Liver (tissue), 9 donors: ENCODE measurements around the gene TMEM115. TPM values are rescaled to one million over a fixed set of nuclear protein-coding genes. Genes with fewer than 3 reads are reported as not detected.

Experiments
- DNase-seq: peaks from one replicate; pipeline ENCODE4 v3.0.0-alpha.2; 2017; ENCODE audit warnings: low spot score
- H3K27ac ChIP-seq, 2 donors: one replicate each; pipeline ENCODE4 v1.7.0; 2013; ENCODE audit warnings: inconsistent platforms in 2 of 2, low read length in 2 of 2, control low read depth in 1 of 2, low read depth in 1 of 2, mild to moderate bottlenecking in 1 of 2
- H3K27me3 ChIP-seq, 4 donors: one replicate each; pipeline versions ENCODE4 v1.6.1 to v1.7.0; 2013; ENCODE audit warnings: low read length in 3 of 4, inconsistent platforms in 1 of 4, mild to moderate bottlenecking in 1 of 4, moderate library complexity in 1 of 4; ENCODE audit not compliant: control insufficient read depth in 4 of 4, insufficient read depth in 4 of 4
- H3K36me3 ChIP-seq, 4 donors: one replicate each; pipeline versions ENCODE4 v1.6.1 to v1.7.0; 2013; ENCODE audit warnings: low read length in 3 of 4, mild to moderate bottlenecking in 3 of 4, low read depth in 1 of 4, moderate library complexity in 1 of 4; ENCODE audit not compliant: control insufficient read depth in 4 of 4, insufficient read depth in 3 of 4
- H3K4me1 ChIP-seq, 4 donors: one replicate each; pipeline versions ENCODE4 v1.6.1 to v1.7.0; 2013; ENCODE audit warnings: low read length in 3 of 4, mild to moderate bottlenecking in 3 of 4, moderate library complexity in 1 of 4; ENCODE audit not compliant: control insufficient read depth in 4 of 4, insufficient read depth in 4 of 4
- H3K4me3 ChIP-seq, 3 donors: one replicate each; pipeline versions ENCODE4 v1.6.1 to v1.7.0; 2013; ENCODE audit warnings: low read length in 3 of 3, control low read depth in 1 of 3, low read depth in 1 of 3, mild to moderate bottlenecking in 1 of 3
- H3K9ac ChIP-seq, 2 donors: one replicate each; pipeline ENCODE4 v1.7.0; 2013; ENCODE audit warnings: low read length in 2 of 2, mild to moderate bottlenecking in 2 of 2, moderate library complexity in 2 of 2, control low read depth in 1 of 2, low read depth in 1 of 2
- H3K9me3 ChIP-seq, 4 donors: one replicate each; pipeline versions ENCODE4 v1.6.1 to v1.7.0; 2013; ENCODE audit warnings: low read length in 3 of 4; ENCODE audit not compliant: control insufficient read depth in 4 of 4
- EGR1 ChIP-seq, 2 donors: IDR thresholded peaks; 2 replicates each; pipeline ENCODE4 v1.6.1; 2016 to 2018; ENCODE audit warnings: antibody characterized with exemption in 2 of 2, low read depth in 2 of 2
- FOXA1 ChIP-seq: IDR thresholded peaks from 2 replicates; pipeline ENCODE4 v1.6.1; 2016; ENCODE audit warnings: antibody characterized with exemption
- FOXA2 ChIP-seq: IDR thresholded peaks from 2 replicates; pipeline ENCODE4 v1.6.1; 2016; ENCODE audit warnings: antibody characterized with exemption
- GABPA ChIP-seq, 2 donors: IDR thresholded peaks in 1 of 2; conservative IDR thresholded peaks in 1 of 2; 2 replicates each; pipeline ENCODE4 v1.6.1; 2016; ENCODE audit warnings: antibody characterized with exemption in 2 of 2, mild to moderate bottlenecking in 1 of 2, moderate library complexity in 1 of 2
- HNF4A ChIP-seq, 2 donors: conservative IDR thresholded peaks; 2 replicates each; pipeline ENCODE4 v1.6.1; 2016; ENCODE audit warnings: antibody characterized with exemption in 2 of 2, mild to moderate bottlenecking in 2 of 2
- HNF4G ChIP-seq: IDR thresholded peaks from 2 replicates; pipeline ENCODE4 v1.6.1; 2016; ENCODE audit warnings: antibody characterized with exemption
- JUND ChIP-seq, 2 donors: IDR thresholded peaks; 2 replicates each; pipeline ENCODE4 v1.6.1; 2016; ENCODE audit warnings: antibody characterized with exemption in 2 of 2
- NR2F2 ChIP-seq: IDR thresholded peaks from 2 replicates; pipeline ENCODE4 v1.6.1; 2016; ENCODE audit warnings: antibody characterized with exemption
- RAD21 ChIP-seq, 2 donors: IDR thresholded peaks; 2 replicates each; pipeline ENCODE4 v1.6.1; 2016; ENCODE audit warnings: antibody characterized with exemption in 2 of 2, mild to moderate bottlenecking in 2 of 2
- RXRA ChIP-seq, 2 donors: IDR thresholded peaks; 2 replicates each; pipeline ENCODE4 v1.6.1; 2017 to 2018; ENCODE audit warnings: antibody characterized with exemption in 2 of 2, mild to moderate bottlenecking in 1 of 2
- SP1 ChIP-seq: IDR thresholded peaks from 2 replicates; pipeline ENCODE4 v1.6.1; 2018; ENCODE audit warnings: antibody characterized with exemption, mild to moderate bottlenecking
- TAF1 ChIP-seq: conservative IDR thresholded peaks from 2 replicates; pipeline ENCODE4 v1.6.1; 2016; ENCODE audit warnings: antibody characterized with exemption, mild to moderate bottlenecking
- YY1 ChIP-seq: IDR thresholded peaks from 2 replicates; pipeline ENCODE4 v1.6.1; 2016; ENCODE audit warnings: antibody characterized with exemption, mild to moderate bottlenecking
- WGBS: extraction: QIAGEN DNeasy Blood & Tissue Kit; methylation state at CpG from one replicate; pipeline ENCODE4 v1.1.7; 2013; 5-methylcytosine and 5-hydroxymethylcytosine counted together
- polyA plus RNA-seq, 2 donors: library from polyadenylated mRNA; stranded (reverse) in 1 of 2; unstranded in 1 of 2; fragments of 200-250 nt in 1 of 2; fragments of >200 nt in 1 of 2; fragmentation: Nextera tagmentation in 1 of 2; extraction: Ambion mirVana in 1 of 2; gene quantifications; one replicate each; pipeline versions ENCODE4 v1.2.1 to v1.2.3, GENCODE V29; 2013 to 2015
- total RNA-seq, 2 donors: library from RNA; depleted of rRNA; stranded (reverse); fragments of >200 nt; gene quantifications; one replicate each; pipeline ENCODE4 v1.2.3, GENCODE V29; 2014
- TF ChIP-seq, protein P1 (sequence below): IDR thresholded peaks from 2 replicates; pipeline ENCODE4 v1.6.1; 2016; ENCODE audit warnings: antibody characterized with exemption, mild to moderate bottlenecking
- TF ChIP-seq, protein P2 (sequence below): IDR thresholded peaks from 2 replicates; pipeline ENCODE4 v1.6.1; 2016; ENCODE audit warnings: antibody characterized with exemption
- TF ChIP-seq, protein P3 (sequence below): IDR thresholded peaks from 2 replicates; pipeline ENCODE4 v1.6.1; 2016; ENCODE audit warnings: antibody characterized with exemption
- TF ChIP-seq, protein P4 (sequence below): fragments of 150-350 bp; IDR thresholded peaks from 2 replicates; pipeline ENCODE4 v1.5.1; 2017; ENCODE audit warnings: improper control_type of control experiment, low read depth, low read length; ENCODE audit not compliant: missing input control
- TF ChIP-seq, protein P5 (sequence below): IDR thresholded peaks from 2 replicates; pipeline ENCODE4 v1.6.1; 2016; ENCODE audit warnings: antibody characterized with exemption
- donor health status: healthy.
- donor health status: healthy.
- donor health status: healthy.
- donor health status: healthy.
- donor health status: healthy.

Gene TMEM115
- total and polyA plus RNA-seq, 4 donors: 18.6 to 23.0 (median 19.8) TPM

DNA sequence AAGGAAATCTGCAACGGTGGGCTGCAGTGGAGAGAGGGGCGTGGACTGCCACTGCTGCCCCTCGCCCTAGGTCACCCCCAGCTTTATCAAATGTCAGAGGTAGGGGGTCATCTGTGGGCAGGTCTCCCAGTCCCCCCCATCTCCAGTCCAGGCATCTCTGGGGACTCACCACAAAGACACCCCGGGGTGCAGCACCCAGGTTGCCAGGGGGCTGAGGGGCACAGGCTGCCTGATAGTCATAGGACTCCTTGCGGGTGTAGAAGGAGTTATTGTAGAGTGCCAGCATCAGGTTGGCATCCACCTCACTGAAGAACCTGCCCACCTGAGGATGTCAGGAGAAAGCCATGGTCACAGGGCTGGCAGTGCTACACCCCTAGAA, 6.5 kb upstream of the TMEM115 start:
- Histone ChIP-seq H3K27ac (no peak overlapping the region), H3K9ac (no peak overlapping the region), H3K9me3 (no peaks in the 10 kb centered on the region), H3K27me3 (peaks cover 0 to 2% (median 0%) of the 10 kb centered on the region in 4 donors), H3K36me3 (no peaks in the 10 kb centered on the region), H3K4me1 (peaks cover 0 to 10% (median 6%) of the 10 kb centered on the region in 4 donors), H3K4me3 (no peak overlapping the region)
- DNase-seq: no peak
- WGBS: 83% methylated on average over 5 of the region's 5 CpGs
- TF ChIP-seq FOXA1 (no peak), GABPA (IDR thresholded peaks at IDR 0.05 in 1 of 2, conservative IDR thresholded peaks at IDR 0.05 in 1 of 2) (no peak), HNF4A (conservative IDR thresholded peaks at IDR 0.05) (no peak), TAF1 (no peak), RAD21 (IDR thresholded peaks at IDR 0.05) (no peak), HNF4G (no peak), EGR1 (IDR thresholded peaks at IDR 0.05; ENCODE audit: low read depth in 2 of 2) (no peak), FOXA2 (no peak), YY1 (no peak), NR2F2 (no peak), RXRA (IDR thresholded peaks at IDR 0.05) (no peak), SP1 (no peak), JUND (IDR thresholded peaks at IDR 0.05) (no peak)
- TF ChIP-seq, protein P1, sequence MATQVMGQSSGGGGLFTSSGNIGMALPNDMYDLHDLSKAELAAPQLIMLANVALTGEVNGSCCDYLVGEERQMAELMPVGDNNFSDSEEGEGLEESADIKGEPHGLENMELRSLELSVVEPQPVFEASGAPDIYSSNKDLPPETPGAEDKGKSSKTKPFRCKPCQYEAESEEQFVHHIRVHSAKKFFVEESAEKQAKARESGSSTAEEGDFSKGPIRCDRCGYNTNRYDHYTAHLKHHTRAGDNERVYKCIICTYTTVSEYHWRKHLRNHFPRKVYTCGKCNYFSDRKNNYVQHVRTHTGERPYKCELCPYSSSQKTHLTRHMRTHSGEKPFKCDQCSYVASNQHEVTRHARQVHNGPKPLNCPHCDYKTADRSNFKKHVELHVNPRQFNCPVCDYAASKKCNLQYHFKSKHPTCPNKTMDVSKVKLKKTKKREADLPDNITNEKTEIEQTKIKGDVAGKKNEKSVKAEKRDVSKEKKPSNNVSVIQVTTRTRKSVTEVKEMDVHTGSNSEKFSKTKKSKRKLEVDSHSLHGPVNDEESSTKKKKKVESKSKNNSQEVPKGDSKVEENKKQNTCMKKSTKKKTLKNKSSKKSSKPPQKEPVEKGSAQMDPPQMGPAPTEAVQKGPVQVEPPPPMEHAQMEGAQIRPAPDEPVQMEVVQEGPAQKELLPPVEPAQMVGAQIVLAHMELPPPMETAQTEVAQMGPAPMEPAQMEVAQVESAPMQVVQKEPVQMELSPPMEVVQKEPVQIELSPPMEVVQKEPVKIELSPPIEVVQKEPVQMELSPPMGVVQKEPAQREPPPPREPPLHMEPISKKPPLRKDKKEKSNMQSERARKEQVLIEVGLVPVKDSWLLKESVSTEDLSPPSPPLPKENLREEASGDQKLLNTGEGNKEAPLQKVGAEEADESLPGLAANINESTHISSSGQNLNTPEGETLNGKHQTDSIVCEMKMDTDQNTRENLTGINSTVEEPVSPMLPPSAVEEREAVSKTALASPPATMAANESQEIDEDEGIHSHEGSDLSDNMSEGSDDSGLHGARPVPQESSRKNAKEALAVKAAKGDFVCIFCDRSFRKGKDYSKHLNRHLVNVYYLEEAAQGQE: no peak
- TF ChIP-seq, protein P2, sequence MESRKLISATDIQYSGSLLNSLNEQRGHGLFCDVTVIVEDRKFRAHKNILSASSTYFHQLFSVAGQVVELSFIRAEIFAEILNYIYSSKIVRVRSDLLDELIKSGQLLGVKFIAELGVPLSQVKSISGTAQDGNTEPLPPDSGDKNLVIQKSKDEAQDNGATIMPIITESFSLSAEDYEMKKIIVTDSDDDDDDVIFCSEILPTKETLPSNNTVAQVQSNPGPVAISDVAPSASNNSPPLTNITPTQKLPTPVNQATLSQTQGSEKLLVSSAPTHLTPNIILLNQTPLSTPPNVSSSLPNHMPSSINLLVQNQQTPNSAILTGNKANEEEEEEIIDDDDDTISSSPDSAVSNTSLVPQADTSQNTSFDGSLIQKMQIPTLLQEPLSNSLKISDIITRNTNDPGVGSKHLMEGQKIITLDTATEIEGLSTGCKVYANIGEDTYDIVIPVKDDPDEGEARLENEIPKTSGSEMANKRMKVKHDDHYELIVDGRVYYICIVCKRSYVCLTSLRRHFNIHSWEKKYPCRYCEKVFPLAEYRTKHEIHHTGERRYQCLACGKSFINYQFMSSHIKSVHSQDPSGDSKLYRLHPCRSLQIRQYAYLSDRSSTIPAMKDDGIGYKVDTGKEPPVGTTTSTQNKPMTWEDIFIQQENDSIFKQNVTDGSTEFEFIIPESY: no peak
- TF ChIP-seq, protein P3, sequence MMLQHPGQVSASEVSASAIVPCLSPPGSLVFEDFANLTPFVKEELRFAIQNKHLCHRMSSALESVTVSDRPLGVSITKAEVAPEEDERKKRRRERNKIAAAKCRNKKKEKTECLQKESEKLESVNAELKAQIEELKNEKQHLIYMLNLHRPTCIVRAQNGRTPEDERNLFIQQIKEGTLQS: no peak
- TF ChIP-seq, protein P4, sequence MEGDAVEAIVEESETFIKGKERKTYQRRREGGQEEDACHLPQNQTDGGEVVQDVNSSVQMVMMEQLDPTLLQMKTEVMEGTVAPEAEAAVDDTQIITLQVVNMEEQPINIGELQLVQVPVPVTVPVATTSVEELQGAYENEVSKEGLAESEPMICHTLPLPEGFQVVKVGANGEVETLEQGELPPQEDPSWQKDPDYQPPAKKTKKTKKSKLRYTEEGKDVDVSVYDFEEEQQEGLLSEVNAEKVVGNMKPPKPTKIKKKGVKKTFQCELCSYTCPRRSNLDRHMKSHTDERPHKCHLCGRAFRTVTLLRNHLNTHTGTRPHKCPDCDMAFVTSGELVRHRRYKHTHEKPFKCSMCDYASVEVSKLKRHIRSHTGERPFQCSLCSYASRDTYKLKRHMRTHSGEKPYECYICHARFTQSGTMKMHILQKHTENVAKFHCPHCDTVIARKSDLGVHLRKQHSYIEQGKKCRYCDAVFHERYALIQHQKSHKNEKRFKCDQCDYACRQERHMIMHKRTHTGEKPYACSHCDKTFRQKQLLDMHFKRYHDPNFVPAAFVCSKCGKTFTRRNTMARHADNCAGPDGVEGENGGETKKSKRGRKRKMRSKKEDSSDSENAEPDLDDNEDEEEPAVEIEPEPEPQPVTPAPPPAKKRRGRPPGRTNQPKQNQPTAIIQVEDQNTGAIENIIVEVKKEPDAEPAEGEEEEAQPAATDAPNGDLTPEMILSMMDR: no peak
- TF ChIP-seq, protein P5, sequence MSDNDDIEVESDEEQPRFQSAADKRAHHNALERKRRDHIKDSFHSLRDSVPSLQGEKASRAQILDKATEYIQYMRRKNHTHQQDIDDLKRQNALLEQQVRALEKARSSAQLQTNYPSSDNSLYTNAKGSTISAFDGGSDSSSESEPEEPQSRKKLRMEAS: no peak
